ENCODE measurements around the gene ZNF99. TPM values are rescaled to one million over a fixed set of nuclear protein-coding genes. Genes with fewer than 3 reads are reported as not detected.

The ZNF99 gene
- total and polyA plus RNA-seq, 2 of the 8 experiments (the other 6 are each of a cell fraction or from before 2014, with no cell fraction given), result not detected

DNA sequence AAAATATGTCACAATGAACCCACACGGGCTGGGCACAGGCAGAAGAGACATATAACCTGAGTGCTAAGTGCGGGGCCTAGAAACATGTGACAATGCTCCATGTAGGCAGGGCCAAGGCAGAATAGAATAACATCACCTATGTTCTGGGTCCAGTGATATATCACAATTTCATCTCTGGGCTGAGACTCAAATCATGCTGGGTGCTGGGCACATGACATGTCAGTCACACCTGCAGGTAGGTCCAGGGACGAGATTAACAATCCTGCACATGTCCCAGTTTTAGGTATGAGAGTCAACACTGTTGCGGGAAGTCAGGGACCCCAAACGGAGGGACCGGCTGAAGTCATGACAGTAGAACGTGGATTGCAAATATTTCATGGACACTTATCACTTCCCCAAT lies 50.3 kb downstream of the ZNF99 start (continued):
- TF ChIP-seq, protein P1, sequence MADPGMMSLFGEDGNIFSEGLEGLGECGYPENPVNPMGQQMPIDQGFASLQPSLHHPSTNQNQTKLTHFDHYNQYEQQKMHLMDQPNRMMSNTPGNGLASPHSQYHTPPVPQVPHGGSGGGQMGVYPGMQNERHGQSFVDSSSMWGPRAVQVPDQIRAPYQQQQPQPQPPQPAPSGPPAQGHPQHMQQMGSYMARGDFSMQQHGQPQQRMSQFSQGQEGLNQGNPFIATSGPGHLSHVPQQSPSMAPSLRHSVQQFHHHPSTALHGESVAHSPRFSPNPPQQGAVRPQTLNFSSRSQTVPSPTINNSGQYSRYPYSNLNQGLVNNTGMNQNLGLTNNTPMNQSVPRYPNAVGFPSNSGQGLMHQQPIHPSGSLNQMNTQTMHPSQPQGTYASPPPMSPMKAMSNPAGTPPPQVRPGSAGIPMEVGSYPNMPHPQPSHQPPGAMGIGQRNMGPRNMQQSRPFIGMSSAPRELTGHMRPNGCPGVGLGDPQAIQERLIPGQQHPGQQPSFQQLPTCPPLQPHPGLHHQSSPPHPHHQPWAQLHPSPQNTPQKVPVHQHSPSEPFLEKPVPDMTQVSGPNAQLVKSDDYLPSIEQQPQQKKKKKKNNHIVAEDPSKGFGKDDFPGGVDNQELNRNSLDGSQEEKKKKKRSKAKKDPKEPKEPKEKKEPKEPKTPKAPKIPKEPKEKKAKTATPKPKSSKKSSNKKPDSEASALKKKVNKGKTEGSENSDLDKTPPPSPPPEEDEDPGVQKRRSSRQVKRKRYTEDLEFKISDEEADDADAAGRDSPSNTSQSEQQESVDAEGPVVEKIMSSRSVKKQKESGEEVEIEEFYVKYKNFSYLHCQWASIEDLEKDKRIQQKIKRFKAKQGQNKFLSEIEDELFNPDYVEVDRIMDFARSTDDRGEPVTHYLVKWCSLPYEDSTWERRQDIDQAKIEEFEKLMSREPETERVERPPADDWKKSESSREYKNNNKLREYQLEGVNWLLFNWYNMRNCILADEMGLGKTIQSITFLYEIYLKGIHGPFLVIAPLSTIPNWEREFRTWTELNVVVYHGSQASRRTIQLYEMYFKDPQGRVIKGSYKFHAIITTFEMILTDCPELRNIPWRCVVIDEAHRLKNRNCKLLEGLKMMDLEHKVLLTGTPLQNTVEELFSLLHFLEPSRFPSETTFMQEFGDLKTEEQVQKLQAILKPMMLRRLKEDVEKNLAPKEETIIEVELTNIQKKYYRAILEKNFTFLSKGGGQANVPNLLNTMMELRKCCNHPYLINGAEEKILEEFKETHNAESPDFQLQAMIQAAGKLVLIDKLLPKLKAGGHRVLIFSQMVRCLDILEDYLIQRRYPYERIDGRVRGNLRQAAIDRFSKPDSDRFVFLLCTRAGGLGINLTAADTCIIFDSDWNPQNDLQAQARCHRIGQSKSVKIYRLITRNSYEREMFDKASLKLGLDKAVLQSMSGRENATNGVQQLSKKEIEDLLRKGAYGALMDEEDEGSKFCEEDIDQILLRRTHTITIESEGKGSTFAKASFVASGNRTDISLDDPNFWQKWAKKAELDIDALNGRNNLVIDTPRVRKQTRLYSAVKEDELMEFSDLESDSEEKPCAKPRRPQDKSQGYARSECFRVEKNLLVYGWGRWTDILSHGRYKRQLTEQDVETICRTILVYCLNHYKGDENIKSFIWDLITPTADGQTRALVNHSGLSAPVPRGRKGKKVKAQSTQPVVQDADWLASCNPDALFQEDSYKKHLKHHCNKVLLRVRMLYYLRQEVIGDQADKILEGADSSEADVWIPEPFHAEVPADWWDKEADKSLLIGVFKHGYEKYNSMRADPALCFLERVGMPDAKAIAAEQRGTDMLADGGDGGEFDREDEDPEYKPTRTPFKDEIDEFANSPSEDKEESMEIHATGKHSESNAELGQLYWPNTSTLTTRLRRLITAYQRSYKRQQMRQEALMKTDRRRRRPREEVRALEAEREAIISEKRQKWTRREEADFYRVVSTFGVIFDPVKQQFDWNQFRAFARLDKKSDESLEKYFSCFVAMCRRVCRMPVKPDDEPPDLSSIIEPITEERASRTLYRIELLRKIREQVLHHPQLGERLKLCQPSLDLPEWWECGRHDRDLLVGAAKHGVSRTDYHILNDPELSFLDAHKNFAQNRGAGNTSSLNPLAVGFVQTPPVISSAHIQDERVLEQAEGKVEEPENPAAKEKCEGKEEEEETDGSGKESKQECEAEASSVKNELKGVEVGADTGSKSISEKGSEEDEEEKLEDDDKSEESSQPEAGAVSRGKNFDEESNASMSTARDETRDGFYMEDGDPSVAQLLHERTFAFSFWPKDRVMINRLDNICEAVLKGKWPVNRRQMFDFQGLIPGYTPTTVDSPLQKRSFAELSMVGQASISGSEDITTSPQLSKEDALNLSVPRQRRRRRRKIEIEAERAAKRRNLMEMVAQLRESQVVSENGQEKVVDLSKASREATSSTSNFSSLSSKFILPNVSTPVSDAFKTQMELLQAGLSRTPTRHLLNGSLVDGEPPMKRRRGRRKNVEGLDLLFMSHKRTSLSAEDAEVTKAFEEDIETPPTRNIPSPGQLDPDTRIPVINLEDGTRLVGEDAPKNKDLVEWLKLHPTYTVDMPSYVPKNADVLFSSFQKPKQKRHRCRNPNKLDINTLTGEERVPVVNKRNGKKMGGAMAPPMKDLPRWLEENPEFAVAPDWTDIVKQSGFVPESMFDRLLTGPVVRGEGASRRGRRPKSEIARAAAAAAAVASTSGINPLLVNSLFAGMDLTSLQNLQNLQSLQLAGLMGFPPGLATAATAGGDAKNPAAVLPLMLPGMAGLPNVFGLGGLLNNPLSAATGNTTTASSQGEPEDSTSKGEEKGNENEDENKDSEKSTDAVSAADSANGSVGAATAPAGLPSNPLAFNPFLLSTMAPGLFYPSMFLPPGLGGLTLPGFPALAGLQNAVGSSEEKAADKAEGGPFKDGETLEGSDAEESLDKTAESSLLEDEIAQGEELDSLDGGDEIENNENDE (IDR thresholded peaks at IDR 0.05; ENCODE audit: insufficient replicate concordance, low read length), result no peak
- no peak for TF ChIP-seq PHF8 (conservative IDR thresholded peaks at IDR 0.05; ENCODE audit: low read depth, low read length)
- TF ChIP-seq GABPA (IDR thresholded peaks at IDR 0.05; ENCODE audit: borderline replicate concordance, insufficient read depth, low read length), result no peak
- no peak for TF ChIP-seq CTBP2 (IDR thresholded peaks at IDR 0.05; ENCODE audit: borderline replicate concordance, insufficient read depth, insufficient read length, low read length)
- TF ChIP-seq KDM5A (IDR thresholded peaks at IDR 0.05; ENCODE audit: low read length), result no peak
- no peak for TF ChIP-seq RFX5 (IDR thresholded peaks at IDR 0.05; ENCODE audit: borderline replicate concordance, low read depth, low read length)

Data from H1 (cell line).